ENCODE data around the gene MTCL1.

Gene MTCL1

GRCh38 chr18:8795586-8796325 lies 90.4 kb downstream of the MTCL1 start:
- DNase-seq = no peak

- DNase-seq = no peak
Observed at GRCh38 chr18:8797206-8797605, 91.8 kb downstream of the MTCL1 start.

DNA sequence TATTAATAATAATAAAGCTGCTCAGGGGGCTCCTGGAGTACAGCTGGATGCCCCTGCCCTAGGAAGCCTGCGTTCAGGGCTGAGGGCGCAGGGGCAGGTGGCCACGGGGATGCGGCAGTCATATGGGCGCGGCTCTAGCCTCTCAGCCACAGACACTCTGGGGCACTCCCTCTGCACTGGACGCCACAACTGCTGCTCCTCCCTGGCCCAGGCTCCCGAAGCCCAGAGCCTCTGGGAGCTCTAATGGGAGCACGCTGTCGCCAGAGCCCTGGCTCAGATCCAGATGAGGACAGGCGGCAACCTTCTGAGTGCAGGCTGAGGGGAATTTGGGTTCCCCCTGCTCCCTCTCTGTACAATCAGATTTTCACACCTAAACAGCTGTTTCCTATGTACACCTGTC lies 93.6 kb downstream of the MTCL1 start:
- DNase-seq = no peak

DNA sequence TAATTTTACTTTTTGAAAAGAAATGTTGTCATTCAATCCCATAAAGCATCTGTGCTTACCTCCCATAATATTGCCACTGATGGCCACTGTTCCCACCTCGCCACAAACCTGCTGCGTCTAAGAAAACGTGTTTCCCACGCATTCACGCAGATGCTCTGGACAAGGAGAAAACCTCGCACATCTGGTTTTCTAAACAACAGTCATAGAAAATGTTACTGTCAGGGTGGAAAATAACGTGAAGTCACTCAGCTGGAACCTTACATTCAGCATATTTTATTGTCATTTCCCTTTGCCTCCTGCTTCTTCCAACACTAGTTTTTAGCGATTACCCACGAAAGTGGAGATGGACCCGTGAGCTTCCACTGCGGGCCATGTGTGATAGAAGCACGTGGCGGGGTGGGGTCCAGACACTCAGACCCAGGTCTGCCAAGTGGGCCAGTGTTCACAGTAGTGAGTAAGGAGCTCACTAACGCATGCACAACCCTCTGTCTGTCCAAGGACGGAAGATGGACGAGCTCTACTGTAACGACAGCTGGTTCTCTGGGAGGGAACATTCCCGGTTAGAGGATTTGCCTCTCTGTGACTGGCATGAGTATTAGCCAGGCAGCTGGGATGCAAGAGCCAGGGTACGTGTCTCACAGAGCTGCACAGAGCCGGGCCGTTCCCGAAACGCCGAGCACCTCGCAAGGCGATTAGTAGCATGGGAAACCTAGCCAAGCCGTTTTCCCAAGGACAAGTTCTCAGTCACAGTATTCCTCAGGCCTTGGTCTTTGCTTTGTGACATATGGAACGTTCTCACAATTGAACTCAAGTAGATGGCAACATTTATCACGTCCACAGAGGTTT lies 94.5 kb downstream of the MTCL1 start:
- DNase-seq = no peak

GRCh38 chr18:8800445-8800844 lies 95.1 kb downstream of the MTCL1 start:
- DNase-seq = no peak

DNA sequence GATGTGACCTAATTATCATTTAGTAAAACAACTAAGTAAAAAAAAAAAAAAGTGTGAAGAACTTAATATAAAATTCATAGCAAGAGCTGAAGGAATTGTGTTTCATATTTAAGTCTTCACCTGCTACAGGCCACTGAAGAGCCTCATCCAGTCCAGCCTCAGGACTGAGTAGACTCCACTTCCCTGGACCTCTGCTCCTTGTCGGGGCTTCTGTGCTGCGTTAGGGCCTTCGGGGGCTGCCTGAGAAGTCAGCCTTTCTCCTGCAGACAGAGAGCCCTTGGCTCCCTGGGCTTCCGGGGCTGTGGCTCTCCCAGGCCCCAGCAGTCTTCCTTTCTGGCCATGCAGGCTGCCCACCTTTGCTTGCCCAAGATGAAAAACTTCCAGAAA lies 95.5 kb downstream of the MTCL1 start:
- DNase-seq = no peak

DNA sequence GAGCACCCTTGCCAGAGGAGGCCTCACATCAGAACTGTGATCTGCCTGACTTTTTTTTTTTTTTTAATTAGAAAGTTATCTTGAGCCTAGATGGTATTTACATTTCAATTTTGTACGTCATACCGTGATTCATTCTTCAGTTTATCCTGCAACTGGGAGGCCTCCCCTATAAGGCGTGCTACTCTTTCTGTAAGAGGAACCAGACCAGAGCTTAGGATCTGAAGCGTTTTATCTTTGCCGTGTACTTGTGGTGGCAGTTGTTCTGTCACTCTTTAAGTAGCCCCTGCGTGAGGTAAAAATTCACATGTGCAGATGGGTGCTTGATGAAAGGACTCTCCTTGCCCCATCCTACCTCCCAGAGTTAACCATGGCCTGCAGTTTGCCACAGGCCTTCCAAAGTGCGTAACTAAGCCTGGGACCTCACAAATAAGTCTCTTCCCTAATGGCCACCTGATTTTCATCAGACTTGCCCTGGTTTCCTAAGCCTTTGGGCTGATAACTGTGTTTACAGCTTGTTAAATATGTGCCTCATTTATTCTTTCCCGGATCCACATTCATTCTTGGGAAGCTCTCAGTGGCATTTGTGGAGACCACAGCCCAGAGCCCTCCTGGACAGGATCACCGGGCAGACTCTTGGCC lies 96.0 kb downstream of the MTCL1 start:
- DNase-seq = no peak

DNA sequence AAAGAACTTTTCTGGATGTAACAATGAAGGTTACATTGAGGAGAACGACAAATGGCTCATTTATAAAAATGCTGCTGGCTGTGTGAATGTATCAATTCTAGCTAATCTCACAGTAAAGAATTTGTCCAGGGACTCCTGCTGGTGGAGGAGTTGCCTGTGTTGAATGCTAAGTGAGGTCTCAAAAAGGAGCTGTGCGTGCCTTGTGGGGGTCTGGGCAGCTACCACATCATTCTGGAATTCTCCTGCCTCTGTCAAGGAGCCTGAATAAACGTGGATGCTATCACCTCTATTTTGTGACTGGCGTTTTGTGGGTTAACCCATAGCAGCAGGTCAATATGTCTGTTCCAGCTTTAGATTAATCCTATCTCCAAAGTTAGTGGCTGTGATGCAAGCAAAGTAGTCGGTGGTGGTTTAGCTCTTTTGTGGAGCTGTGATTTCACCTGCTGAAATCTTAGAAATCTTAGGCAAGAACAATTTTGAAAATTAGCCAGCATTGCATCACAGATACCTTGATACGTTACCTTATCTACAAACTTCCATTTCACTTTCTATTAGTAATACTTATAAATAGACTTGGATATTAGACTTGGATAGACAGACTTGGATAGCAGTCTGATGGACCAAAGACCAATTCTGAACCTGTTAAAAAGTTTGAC lies 96.8 kb downstream of the MTCL1 start:
- DNase-seq = no peak

DNA sequence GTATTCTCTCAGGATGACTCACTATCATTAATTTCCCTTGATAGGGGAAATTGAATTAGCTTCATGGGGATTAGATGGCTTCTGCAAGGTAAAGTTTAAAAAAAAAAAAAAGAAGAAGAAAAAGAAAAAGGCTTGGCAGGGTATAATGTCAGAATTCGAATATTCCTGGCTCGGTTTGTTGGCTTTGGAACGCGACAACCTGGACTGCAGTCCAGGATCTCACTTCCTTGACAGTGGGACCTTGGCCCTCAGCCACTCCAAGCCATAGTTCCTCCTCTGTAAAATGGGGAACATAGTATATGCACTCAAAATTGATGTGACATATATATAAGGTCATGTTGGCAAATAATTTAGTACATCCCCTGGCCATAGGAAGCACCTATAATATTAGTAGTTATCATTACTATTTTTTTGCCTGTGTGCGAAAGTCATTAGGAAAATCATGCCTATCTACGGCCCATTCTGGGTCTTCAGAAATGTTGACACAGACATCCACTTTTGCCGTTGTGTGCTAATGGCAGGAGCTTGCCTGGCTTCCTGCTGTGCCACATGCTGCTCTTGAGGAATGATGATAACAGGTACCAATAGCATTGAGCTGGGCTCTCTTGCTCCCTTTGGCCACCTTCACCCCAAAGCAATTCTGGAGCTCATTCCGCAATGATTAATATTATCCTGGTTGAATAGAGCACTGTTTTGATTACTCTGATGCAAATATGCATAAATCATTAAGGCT lies 97.9 kb downstream of the MTCL1 start:
- no peak for DNase-seq

DNA sequence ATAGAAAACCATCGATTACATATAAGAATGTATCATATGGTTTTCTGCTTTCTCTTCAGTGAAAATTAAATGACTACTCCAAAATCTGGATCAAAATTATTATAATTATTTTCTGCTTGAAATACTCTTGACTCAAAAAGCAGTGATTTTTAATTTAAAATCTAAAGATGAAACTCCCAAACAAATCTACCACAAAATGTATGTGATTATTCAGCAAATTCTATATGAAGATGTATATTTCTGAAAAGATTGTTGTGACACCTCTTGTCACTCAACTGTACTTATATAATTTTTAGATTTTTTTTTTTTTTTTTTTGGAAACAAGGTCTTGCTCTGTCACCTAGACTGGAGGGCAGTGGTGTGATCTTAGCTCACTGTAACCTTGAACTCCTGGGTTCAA lies 98.6 kb downstream of the MTCL1 start:
- DNase-seq = no peak

GRCh38 chr18:8805552-8805951 lies 100.2 kb downstream of the MTCL1 start:
- DNase-seq = no peak

- no peak for DNase-seq
Observed at GRCh38 chr18:8806100-8806797, 100.9 kb downstream of the MTCL1 start.

DNA sequence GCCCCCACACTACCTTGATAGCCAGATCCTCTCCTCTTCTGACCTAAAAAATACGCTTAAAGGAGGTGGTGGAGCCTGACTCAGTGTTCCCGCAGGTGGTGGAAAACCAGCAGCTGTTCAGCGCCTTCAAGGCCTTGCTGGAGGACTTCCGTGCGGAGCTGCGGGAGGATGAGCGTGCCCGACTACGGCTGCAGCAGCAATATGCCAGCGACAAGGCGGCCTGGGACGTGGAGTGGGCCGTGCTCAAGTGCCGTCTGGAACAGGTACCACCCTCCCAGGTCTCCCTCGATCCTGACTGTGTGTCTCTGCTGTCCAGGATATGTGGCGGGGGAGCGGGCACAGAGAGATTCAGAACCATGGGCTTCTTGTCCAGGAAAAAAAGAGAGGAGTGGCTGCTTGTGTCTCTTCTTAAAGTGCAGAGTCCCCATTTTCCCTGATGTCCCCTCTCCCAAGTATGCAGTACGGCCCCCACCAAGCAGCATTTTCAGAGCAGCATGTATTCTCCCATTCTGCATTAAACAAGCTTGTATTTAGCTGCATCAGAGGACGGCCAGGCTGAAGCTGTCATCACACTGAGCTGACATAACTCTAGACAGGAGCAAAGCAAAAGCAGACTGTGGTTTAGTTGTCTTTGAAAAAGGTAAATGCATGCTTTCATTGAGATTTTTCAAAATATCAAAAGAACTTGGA lies 101.6 kb downstream of the MTCL1 start:
- no peak for DNase-seq

DNA sequence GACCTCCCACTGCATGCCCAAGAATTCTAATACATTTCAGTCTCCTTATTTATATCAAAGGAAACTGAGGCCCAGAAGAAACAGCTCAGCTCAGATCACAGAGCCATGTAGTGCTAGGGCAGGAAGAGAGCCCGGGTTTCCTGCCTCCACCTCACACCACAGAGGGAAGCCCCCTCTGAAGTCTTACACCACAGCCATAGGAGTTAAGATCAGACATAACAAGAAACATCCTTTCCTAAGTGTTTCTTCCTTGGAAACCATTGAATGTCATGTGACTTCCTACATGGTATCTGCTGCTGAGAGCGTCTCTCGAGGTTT lies 102.1 kb downstream of the MTCL1 start:
- DNase-seq = no peak

- no peak for DNase-seq
Observed at GRCh38 chr18:8808001-8808400, 102.6 kb downstream of the MTCL1 start.

DNA sequence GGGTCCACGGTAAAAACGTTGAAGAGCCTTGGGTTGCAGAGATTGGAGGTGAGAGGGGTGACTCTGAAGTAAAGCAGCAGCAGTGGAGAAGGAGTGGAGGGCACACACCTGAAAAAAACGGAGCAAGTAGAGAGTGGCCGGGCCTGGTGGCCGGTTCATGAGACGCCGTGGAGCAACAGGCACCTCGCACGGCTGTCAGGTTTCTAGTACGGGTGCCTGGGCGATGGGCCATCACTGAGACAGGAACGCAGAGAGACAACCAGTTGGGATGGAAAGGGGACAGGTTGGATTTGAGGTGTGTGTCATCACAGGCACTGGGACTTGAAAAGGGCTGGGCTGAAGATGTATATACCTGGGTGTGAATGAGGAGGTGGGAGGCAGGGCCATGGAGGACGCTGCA lies 104.2 kb downstream of the MTCL1 start:
- DNase-seq = no peak

DNA sequence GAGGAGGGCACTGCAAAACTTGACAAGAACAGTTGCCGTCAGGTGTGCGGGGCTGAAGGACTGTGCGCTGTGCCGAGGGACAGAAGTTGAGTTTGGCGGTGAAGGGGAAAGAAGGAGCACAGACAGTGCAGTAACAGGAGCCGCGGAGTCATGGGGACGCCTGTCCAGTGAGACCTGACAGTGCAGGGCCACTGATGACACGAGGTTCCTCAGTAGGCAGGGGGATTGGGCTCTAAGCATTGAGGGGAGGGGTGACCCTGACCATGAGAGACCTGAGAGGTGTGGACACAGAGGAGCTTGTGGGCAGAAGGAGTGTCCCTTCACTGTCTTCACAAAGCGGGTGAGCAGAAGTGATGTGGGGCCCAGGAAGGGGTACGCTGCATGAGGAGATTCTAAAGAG lies 104.8 kb downstream of the MTCL1 start:
- DNase-seq = no peak

DNA sequence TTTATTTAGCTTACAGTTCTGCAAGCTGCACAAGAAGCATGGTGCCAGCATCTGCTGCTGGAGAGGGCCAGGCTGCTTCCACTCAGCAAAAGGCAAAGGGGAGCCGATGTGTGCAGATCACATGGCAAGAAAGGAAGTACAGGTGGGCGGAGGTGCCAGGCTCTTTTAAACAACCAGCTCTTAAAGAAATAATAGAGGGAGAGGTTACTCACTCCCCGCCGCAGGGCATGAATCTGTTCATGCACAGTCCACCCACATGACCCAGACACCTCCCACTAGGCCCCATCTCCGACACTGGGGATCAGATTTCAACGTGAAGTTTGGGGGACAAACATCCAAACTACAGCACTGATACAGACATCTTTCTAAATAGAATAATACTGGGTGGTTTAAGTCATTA lies 105.8 kb downstream of the MTCL1 start:
- no peak for DNase-seq

DNA sequence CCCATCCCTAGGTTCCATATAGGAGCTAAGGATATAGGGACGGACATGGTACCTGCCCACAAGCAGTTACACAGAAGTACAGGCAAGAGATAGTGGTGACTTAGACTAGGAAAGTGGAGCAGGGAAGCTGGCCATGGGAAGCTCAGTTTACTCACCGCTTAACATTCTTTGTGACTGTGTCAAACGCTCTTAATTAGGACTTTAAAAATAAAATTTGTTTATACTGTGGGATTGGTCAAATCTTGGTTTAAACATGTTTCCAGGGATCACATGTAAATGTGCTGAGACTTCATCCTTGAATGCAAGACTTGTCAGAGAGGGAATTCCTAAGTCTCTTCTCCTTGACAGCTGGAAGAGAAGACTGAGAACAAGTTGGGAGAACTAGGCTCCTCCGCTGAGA lies 107.3 kb downstream of the MTCL1 start:
- no peak for DNase-seq

DNA sequence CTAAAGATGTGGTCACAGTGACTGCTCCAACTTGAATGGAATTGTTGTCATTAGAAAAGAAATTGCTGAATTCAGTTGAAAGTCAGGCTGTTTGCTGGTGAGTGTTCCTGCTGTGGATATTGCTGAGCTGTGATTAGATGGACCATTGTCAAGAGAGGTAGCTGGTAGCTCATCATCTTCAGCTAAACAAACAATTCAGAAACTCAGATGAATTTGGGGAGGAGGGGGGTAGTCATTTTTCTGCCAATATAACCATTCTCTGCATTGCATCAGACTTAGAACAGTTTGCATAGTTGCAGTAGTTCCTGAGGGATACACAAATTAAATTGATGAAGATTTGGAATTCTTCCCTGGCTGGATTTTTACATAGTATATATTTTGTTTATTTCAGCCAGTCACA lies 108.3 kb downstream of the MTCL1 start:
- no peak for DNase-seq

DNA sequence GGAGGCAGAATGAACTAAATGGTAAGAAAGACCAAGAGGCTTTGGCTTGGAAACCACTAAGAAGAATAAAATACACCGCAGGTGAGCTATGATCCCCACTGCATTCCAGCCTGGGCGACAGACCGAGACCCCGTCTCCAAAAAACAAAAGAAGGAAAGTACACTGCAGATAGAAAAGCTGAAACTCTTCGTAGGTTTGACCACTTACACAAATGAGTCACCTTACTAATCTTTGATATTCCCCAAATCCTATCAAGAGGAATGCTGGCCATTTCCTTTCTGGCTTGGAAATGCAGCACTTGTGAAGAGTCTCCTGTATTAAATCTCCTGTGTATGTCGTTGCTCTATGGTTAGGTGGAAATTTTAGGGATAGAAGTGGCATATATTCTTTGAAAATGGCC lies 108.8 kb downstream of the MTCL1 start:
- DNase-seq = no peak

DNA sequence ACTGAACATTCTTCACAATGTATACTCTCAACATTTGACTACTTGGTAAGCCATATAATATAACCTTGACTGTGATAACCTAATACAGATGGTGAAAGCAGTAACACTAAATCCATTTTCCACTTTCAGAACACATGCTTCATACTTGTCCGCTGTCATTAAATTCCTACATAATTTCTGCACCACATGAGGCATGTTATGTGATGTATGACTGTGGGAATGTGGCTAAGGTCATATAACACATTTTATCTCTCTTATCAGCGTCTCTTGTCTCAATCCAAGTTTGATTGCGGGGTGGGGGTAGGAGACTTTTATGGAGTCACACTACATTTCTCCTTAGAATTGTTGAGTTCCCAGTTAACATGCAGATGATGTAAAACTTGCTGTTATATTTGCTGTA lies 110.9 kb downstream of the MTCL1 start:
- no peak for DNase-seq

Measured in NCI-H1436 (cell line).